ENCODE measurements around the gene SLC38A1. TPM values are rescaled to one million over a fixed set of nuclear protein-coding genes. Genes with fewer than 3 reads are reported as not detected.

The SLC38A1 gene
- total RNA-seq, 1 experiment from 2014 or later: 155 TPM

DNA sequence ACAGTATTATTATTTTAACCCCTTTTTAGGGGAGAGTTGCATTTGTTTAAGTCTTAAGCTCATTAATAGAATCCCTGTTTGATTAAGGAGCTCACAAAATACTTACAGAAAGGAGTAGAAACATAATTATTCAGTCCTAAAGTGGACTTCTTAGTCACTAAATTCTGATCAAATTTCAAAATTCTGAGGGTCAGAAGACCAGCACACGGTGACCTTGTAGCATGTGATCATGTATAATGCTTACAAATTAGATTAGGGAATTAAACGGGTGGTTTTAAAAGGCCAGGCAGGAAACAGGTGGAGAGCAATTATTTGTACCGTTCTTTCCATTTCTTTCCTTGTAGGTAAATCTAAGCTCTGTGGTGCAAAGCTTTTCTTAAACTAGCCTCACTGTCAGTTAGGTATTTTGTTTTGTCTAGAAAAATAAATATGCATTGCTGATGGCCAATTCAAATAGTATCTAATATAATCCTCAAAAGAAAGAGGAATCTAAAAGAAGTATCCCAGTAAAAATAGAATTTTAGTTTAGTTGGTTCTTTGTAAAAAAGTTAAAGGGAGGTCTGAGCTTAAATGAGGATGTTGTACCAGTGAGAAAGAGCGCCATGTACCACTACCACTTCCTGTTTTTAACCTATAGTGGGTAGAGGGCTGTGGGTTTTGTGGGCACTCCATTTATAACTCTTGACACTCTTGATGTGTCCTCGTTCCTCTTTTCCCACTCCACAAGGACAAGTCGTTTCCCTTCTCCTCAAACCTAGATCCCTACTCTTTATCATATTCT is 51.1 kb downstream of the SLC38A1 start:
- no peaks in the 10 kb centered on the region for H3K9me3 ChIP-seq (ENCODE audit: control insufficient read depth in 1 of 2, insufficient read depth in 1 of 2, low read depth in 1 of 2, low read length in 2 of 2)
- peaks cover 29 to 42% of the 10 kb centered on the region in 2 experiments for H3K4me1 ChIP-seq (ENCODE audit: control insufficient read depth in 1 of 2, insufficient read depth in 2 of 2, low read length in 2 of 2)
- BruUV-seq (replicated peaks): no TSS peak
- H3K36me3 ChIP-seq (ENCODE audit: control insufficient read depth in 1 of 2, insufficient read depth in 2 of 2, low read length in 2 of 2): peaks cover 3 to 16% of the 10 kb centered on the region in 2 experiments; a peak in 2 of 4 replicates
- H3K9me2 ChIP-seq (ENCODE audit: insufficient read depth): no peaks in the 10 kb centered on the region
- ATAC-seq (no peak), DNase-seq (ENCODE audit: low read depth, low spot score) (no peak)
- no peak overlapping the region for H3K4me2 ChIP-seq (ENCODE audit: low read length)
- intact Hi-C loops (cut with micrococcal nuclease): no loop called here
- H4K20me1 ChIP-seq (ENCODE audit: insufficient read depth): peaks cover 3% of the 10 kb centered on the region; the same call in 1 of the 2 replicates
- CTCF ChIA-PET: no interaction called here
- H3K27me3 ChIP-seq (ENCODE audit: insufficient read depth, low read length): no peaks in the 10 kb centered on the region
- H3K79me2 ChIP-seq (ENCODE audit: insufficient read depth, low read length): peaks cover 65% of the 10 kb centered on the region
- no peak overlapping the region for H3K9ac ChIP-seq (ENCODE audit: low read length)
- TF ChIP-seq, protein P1, sequence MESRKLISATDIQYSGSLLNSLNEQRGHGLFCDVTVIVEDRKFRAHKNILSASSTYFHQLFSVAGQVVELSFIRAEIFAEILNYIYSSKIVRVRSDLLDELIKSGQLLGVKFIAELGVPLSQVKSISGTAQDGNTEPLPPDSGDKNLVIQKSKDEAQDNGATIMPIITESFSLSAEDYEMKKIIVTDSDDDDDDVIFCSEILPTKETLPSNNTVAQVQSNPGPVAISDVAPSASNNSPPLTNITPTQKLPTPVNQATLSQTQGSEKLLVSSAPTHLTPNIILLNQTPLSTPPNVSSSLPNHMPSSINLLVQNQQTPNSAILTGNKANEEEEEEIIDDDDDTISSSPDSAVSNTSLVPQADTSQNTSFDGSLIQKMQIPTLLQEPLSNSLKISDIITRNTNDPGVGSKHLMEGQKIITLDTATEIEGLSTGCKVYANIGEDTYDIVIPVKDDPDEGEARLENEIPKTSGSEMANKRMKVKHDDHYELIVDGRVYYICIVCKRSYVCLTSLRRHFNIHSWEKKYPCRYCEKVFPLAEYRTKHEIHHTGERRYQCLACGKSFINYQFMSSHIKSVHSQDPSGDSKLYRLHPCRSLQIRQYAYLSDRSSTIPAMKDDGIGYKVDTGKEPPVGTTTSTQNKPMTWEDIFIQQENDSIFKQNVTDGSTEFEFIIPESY (IDR thresholded peaks at IDR 0.05; ENCODE audit: extremely low read depth, insufficient replicate concordance, low read length): no peak
- TF ChIP-seq ZNF274 (IDR thresholded peaks at IDR 0.05; ENCODE audit: low read depth, low read length) (no peak), EZH2phosphoT487 (IDR thresholded peaks at IDR 0.05; ENCODE audit: borderline replicate concordance) (no peak), SP1 (IDR thresholded peaks at IDR 0.05; ENCODE audit: low read depth) (no peak), ZFX (IDR thresholded peaks at IDR 0.05) (no peak), FOSL1 (IDR thresholded peaks at IDR 0.05; ENCODE audit: low read depth) (no peak), CBX3 (IDR thresholded peaks at IDR 0.05; ENCODE audit: low read depth) (no peak), POLR2A (IDR thresholded peaks at IDR 0.05; ENCODE audit: borderline replicate concordance, extremely low read depth, insufficient read depth, insufficient read length) (no peak), EGR1 (IDR thresholded peaks at IDR 0.05; ENCODE audit: low read depth) (no peak), YY1 (IDR thresholded peaks at IDR 0.05; ENCODE audit: extremely low read depth, insufficient replicate concordance, low read depth, low read length) (no peak), SIN3A (IDR thresholded peaks at IDR 0.05; ENCODE audit: low read depth) (no peak), SRF (IDR thresholded peaks at IDR 0.05; ENCODE audit: low read depth) (no peak), MAX (IDR thresholded peaks at IDR 0.05) (no peak), CTCF (IDR thresholded peaks at IDR 0.05 in 2 of 3, conservative IDR thresholded peaks at IDR 0.05 in 1 of 3; ENCODE audit: borderline replicate concordance in 1 of 3, insufficient read depth in 1 of 3, low read depth in 2 of 3, low read length in 2 of 3) (no peak)
- TF ChIP-seq, protein P2, sequence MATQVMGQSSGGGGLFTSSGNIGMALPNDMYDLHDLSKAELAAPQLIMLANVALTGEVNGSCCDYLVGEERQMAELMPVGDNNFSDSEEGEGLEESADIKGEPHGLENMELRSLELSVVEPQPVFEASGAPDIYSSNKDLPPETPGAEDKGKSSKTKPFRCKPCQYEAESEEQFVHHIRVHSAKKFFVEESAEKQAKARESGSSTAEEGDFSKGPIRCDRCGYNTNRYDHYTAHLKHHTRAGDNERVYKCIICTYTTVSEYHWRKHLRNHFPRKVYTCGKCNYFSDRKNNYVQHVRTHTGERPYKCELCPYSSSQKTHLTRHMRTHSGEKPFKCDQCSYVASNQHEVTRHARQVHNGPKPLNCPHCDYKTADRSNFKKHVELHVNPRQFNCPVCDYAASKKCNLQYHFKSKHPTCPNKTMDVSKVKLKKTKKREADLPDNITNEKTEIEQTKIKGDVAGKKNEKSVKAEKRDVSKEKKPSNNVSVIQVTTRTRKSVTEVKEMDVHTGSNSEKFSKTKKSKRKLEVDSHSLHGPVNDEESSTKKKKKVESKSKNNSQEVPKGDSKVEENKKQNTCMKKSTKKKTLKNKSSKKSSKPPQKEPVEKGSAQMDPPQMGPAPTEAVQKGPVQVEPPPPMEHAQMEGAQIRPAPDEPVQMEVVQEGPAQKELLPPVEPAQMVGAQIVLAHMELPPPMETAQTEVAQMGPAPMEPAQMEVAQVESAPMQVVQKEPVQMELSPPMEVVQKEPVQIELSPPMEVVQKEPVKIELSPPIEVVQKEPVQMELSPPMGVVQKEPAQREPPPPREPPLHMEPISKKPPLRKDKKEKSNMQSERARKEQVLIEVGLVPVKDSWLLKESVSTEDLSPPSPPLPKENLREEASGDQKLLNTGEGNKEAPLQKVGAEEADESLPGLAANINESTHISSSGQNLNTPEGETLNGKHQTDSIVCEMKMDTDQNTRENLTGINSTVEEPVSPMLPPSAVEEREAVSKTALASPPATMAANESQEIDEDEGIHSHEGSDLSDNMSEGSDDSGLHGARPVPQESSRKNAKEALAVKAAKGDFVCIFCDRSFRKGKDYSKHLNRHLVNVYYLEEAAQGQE (IDR thresholded peaks at IDR 0.05; ENCODE audit: low read depth): no peak
- no peak overlapping the region for H2AFZ ChIP-seq (ENCODE audit: low read depth, low read length, poor library complexity, severe bottlenecking)
- H3K27ac ChIP-seq (ENCODE audit: low read depth, low read length): no peak overlapping the region
- RAD21 ChIA-PET (ENCODE audit: low non-redundant PET in 1 of 2, low total read pairs in 2 of 2, uncharacterized antibody in 2 of 2, unreplicated experiment in 2 of 2): no interaction called here
- POLR2A ChIA-PET: no interaction called here
- H3K4me3 ChIP-seq (replicated peaks in 1 of 2; ENCODE audit: low read depth in 1 of 2, low read length in 2 of 2): no peak overlapping the region

Measured in HCT116 (cell line).